Esophagus squamous epithelium (tissue), 5 donors: ENCODE measurements around the gene C1RL. TPM values are rescaled to one million over a fixed set of nuclear protein-coding genes. Genes with fewer than 3 reads are reported as not detected.
A peak's percentile ranks its signal among the peaks of the same experiment; 100 is the strongest.

Experiments
- DNase-seq: peaks from one replicate; lab custom pipeline; 2025; lab: John Stamatoyannopoulos, UW
- H3K27ac ChIP-seq, 4 donors: fragments of 200-600 bp; sonication (generic); one replicate each; pipeline ENCODE4 v1.5.1; 2016 to 2019; ENCODE audit warnings: mild to moderate bottlenecking in 1 of 4
- H3K27me3 ChIP-seq, 4 donors: fragments of 200-600 bp; sonication (generic); 1 replicate in 3 of 4; 2 replicates in 1 of 4; pipeline versions ENCODE4 v1.5.1 to v1.6.0; 2017 to 2021; ENCODE audit warnings: antibody characterized with exemption in 1 of 4
- H3K36me3 ChIP-seq, 3 donors: fragments of 200-600 bp; sonication (generic); one replicate each; pipeline ENCODE4 v1.5.1; 2016 to 2019
- H3K4me1 ChIP-seq, 3 donors: fragments of 200-600 bp; sonication (generic); one replicate each; pipeline ENCODE4 v1.5.1; 2017 to 2019
- H3K4me3 ChIP-seq, 4 donors: fragments of 200-600 bp; sonication (generic); 1 replicate in 3 of 4; 2 replicates in 1 of 4; pipeline ENCODE4 v1.5.1; 2016 to 2019; ENCODE audit warnings: mild to moderate bottlenecking in 2 of 4, moderate library complexity in 1 of 4
- H3K9me3 ChIP-seq, 3 donors: fragments of 200-600 bp; sonication (generic); one replicate each; pipeline ENCODE4 v1.5.1; 2016 to 2019
- POLR2A ChIP-seq, 4 donors: fragments of 450-650 bp; IDR thresholded peaks; one replicate each; pipeline ENCODE4 v1.6.1; 2017; ENCODE audit warnings: antibody characterized with exemption in 4 of 4, mild to moderate bottlenecking in 4 of 4, moderate library complexity in 3 of 4
- WGBS, 2 donors: methylation state at CpG; one replicate each; pipeline ENCODE4 v1.1.5; 2018; 5-methylcytosine and 5-hydroxymethylcytosine counted together
- intact Hi-C: fragments of 100-400 bp; cut with DNase I; formaldehyde crosslinking; loops from one replicate; pipeline ENCODE4 v1.15.0; 2022
- total RNA-seq, 4 donors: library from RNA; depleted of rRNA; stranded (reverse); fragments of >200 nt; gene quantifications; one replicate each; pipeline ENCODE4 v1.1.0, GENCODE V29; 2016
- TF ChIP-seq, protein P1 (sequence below), 6 experiments: fragments of 450-650 bp in 4 of 6; fragments of 200-600 bp in 2 of 6; sonication (generic) in 2 of 6; IDR thresholded peaks; one replicate each; pipeline ENCODE4 v1.5.1; 2016 to 2019; ENCODE audit warnings: antibody characterized with exemption in 6 of 6, mild to moderate bottlenecking in 4 of 6, moderate library complexity in 4 of 6
- donor health status: DM: yes; HTN: yes; CAD: no.

The C1RL gene
- total RNA-seq, 4 donors from 2014 or later, result 13.0 to 53.2 (median 25.8) TPM

DNA sequence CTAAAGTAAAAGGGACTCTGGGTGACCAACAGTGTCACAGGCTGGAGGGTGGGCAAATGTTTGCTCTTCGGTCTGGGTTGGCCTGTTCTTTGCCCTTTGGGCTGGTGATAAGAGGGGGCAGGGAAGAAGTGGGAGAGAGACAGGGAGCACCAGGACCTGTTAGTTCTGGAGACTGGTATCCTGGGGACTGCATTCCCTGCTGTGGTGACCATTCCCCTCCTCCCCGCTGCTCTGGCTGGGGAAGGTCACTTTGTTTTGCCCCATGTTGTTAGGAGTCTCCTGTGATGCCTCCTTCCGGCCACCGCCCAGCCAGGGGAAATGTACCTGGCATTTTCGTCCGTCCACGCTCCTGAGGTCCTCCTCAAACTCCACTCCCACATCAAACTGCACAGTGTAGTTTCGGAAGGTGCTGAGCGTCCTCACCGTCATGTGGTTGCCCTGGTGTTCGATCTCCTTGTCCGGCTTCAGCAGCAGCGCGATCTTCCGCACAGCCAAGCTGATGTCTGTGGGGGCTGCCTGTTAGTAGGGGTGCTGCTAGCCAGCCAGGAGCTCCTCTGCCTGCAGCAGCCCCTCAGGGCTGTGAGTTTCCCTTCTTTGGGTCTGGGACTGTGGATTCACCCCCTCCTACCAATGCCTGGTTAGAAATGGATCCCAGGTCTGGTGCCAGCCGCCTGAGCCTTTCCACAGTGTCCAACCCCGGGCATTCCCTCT lies 19.1 kb upstream of the C1RL start:
- no peak for DNase-seq
- peaks cover 0 to 12% (median 0%) of the 10 kb centered on the region in 4 donors for H3K27me3 ChIP-seq
- peaks cover 9 to 43% (median 25%) of the 10 kb centered on the region in 3 donors for H3K4me1 ChIP-seq
- H3K36me3 ChIP-seq, result no peaks in the 10 kb centered on the region
- peak overlapping the region in 2 of 4 donors; percentile 24 for H3K4me3 ChIP-seq
- no peaks in the 10 kb centered on the region for H3K9me3 ChIP-seq
- WGBS, 2 donors, result 87 to 97% methylated on average over 14 to 15 of the region's 17 CpGs
- peak overlapping the region in 3 of 4 donors; percentile 25 to 61 (median 61) for H3K27ac ChIP-seq
- TF ChIP-seq, protein P1, sequence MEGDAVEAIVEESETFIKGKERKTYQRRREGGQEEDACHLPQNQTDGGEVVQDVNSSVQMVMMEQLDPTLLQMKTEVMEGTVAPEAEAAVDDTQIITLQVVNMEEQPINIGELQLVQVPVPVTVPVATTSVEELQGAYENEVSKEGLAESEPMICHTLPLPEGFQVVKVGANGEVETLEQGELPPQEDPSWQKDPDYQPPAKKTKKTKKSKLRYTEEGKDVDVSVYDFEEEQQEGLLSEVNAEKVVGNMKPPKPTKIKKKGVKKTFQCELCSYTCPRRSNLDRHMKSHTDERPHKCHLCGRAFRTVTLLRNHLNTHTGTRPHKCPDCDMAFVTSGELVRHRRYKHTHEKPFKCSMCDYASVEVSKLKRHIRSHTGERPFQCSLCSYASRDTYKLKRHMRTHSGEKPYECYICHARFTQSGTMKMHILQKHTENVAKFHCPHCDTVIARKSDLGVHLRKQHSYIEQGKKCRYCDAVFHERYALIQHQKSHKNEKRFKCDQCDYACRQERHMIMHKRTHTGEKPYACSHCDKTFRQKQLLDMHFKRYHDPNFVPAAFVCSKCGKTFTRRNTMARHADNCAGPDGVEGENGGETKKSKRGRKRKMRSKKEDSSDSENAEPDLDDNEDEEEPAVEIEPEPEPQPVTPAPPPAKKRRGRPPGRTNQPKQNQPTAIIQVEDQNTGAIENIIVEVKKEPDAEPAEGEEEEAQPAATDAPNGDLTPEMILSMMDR (IDR thresholded peaks at IDR 0.05), result no peak
- no peak for TF ChIP-seq POLR2A (IDR thresholded peaks at IDR 0.05)
- intact Hi-C loops, result no loop called here

DNA sequence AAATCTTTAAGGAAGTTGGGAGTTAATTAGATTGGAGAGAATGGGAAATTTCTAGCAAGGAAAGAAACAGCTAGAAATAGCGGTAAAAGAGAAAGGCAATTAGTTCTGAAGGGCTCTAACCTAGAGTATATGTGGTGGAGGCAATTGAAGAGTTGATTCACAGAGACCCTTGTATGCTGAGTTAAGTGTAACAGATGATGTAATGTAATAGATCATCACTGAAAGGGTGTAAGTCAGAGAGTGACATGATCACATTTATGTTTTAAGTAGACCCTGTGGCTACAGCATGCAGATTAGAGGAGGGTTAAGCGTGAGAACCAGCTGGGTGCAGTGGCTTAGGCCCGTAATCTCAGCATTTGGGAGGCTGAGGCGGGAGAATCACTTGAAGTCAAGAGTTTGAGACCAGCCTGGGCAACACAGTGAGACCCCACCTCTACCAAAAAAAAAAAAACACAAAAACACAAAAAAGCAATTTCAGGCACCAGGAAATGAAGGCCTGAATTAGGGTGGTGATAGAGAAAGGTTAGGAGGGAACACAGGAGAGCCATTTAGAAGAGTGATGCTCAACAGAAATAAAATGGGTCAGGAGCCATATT lies 16.7 kb upstream of the C1RL start:
- no peak for TF ChIP-seq POLR2A (IDR thresholded peaks at IDR 0.05)
- TF ChIP-seq, protein P1 (IDR thresholded peaks at IDR 0.05), result no peak
- WGBS, 2 donors, result 63 to 73% methylated on average over 4 of the region's 4 CpGs
- H3K4me3 ChIP-seq, result no peak overlapping the region
- peaks cover 9 to 43% (median 26%) of the 10 kb centered on the region in 3 donors for H3K4me1 ChIP-seq
- no peaks in the 10 kb centered on the region for H3K36me3 ChIP-seq
- H3K27me3 ChIP-seq, result peaks cover 0 to 9% (median 0%) of the 10 kb centered on the region in 4 donors
- intact Hi-C loops, result no loop called here
- no peak for DNase-seq
- no peaks in the 10 kb centered on the region for H3K9me3 ChIP-seq
- H3K27ac ChIP-seq, result no peak overlapping the region

DNA sequence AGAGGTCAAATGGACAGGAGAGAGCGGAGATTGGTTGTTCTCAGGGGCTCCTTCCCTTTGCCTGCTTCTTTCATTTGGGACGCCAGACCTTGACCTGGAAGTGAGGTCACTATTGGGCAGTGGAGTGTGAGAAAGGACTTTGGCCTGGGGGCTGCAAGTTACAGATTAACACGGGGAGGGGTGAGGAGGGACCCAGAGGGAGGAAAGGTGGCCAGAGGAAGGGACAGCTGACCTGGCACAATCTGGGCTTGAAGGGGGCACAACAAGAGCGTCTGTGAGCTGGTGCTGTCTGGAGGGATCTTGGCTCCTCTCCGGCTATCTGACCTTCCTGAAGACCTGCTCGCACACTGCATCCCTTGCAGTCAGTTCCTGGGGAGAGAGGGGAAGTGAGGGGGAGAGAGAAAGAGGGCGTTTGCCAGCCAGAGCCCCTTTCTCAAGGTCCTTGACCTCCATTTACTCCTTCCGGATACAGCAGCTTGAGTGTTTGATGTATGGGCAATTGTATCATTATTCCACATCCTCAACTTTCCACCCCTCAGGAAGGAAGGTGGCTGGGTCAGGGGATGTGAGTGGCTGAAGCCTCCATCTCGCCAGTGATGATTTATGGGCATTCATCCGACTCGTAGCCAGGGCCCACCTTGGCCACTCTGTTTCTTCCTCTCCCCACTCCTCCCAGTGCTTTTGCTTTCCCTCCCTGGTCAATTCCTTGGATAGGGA lies 14.9 kb upstream of the C1RL start:
- no peak for DNase-seq
- intact Hi-C loops, result no loop called here
- Histone ChIP-seq H3K9me3 (no peaks in the 10 kb centered on the region), H3K4me1 (peaks cover 0 to 25% (median 14%) of the 10 kb centered on the region in 3 donors), H3K27me3 (no peaks in the 10 kb centered on the region), H3K4me3 (no peak overlapping the region), H3K27ac (peak overlapping the region in 2 of 4 donors; percentile 13 to 65), H3K36me3 (no peaks in the 10 kb centered on the region)
- 66 to 73% methylated on average over 10 to 11 of the region's 11 CpGs for WGBS, 2 donors
- TF ChIP-seq, protein P1 (IDR thresholded peaks at IDR 0.05), result no peak
- no peak for TF ChIP-seq POLR2A (IDR thresholded peaks at IDR 0.05)

DNA sequence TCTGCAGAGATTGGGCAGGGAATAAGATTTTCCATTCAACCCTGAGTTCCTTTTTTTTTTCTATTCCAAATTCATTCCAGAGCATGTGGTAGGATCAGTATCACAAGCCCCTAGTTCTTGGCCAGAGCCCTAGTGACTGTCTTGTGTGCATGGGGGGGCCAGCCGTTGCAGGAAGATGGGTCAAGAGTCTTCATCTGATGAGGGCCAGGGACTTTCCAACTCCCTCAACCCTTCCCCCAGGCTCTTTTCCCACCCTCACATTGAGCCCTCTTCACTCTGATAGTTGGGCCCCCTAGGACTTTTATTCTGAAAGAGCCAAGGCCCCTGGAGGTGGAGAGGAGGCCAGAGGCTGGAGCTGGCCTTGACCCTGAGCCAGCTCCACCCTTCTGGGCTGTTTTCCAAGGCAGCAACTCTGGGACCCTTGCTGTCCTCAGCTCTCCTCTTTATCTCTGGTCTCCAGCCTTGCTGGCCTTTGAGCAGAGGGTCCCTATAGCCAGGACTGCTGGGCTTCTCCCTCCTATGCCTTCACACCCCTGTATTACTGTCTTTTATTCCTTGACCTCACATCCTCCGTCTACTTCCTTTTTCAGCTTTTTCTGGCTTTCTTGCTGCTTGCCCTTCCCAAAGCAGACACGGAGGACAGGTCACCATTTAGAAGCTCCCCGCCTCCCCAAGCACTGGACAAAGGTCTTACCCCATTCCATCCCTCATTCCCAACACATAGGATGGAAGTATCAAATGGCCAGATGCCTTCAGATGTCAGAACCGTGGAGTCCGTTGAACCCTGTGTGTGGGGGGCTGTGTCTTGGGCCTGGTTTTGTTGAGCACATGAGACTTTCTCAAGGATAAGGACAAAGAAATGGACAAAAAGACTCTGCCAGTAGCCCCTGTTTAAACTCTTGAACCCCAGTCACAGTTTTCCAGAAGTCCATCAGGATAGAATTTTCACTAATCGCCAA lies 14.1 kb upstream of the C1RL start:
- Histone ChIP-seq H3K9me3 (no peaks in the 10 kb centered on the region), H3K27ac (peak overlapping the region in 2 of 4 donors; percentile 13 to 65), H3K36me3 (peaks cover 0 to 5% (median 0%) of the 10 kb centered on the region in 3 donors), H3K4me3 (no peak overlapping the region), H3K27me3 (no peaks in the 10 kb centered on the region), H3K4me1 (peaks cover 0 to 16% (median 9%) of the 10 kb centered on the region in 3 donors)
- intact Hi-C loops, result no loop called here
- WGBS, 2 donors, result 63 to 70% methylated on average over 3 to 7 of the region's 7 CpGs
- TF ChIP-seq, protein P1 (IDR thresholded peaks at IDR 0.05), result no peak
- TF ChIP-seq POLR2A (IDR thresholded peaks at IDR 0.05), result no peak
- DNase-seq, result no peak
